NCI-H1417 treated with DMSO at 0.1 percent for 48 hours (cell line): Measurements from ENCODE around the gene FRY.

Experiments used
- DNase-seq: peaks from one replicate; lab custom pipeline; 2025; lab: John Stamatoyannopoulos, UW

The FRY gene

DNA sequence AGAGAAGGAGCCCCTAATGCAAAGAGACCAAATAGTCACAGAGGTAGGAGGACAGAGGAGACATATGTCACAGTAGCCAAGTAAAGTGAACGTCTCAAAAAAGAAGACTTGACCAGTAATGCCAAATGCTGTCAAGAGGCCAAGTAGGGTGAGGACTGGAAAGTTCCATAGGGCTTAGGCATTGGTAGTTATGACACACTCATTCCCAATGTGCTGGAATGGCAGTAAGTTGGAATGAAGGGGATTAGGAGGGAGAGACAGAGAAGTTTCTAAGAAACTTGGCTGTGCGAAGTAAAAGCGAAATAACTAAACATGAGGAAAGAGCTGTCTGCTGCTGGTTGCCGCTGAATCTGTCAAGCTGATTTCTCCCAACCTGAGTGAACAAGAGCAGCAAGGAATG lies 14.9 kb upstream of the FRY start:
- no peak for DNase-seq

DNA sequence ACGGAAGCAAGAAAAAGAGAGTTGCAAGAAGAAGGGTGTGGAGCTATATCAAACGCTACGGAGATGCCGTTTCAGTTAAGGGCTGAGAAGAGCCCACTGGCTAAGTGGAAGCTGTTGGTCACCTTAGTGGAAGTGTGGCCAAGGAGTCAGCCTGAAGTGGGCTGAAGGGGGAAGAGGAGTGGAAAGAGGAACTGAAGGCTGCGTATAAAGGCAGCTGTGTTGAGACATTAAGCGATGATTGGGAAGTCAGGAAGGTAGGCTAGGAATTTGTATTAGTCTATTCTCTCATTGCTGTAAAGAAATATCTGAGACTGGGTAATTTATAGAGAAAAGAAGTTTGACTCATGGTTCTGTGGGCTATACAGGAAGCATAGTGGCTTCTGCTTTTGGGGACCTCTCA lies 14.1 kb upstream of the FRY start:
- no peak for DNase-seq

GRCh38 chr13:32019612-32020233 lies 11.9 kb upstream of the FRY start:
- DNase-seq: no peak

DNA sequence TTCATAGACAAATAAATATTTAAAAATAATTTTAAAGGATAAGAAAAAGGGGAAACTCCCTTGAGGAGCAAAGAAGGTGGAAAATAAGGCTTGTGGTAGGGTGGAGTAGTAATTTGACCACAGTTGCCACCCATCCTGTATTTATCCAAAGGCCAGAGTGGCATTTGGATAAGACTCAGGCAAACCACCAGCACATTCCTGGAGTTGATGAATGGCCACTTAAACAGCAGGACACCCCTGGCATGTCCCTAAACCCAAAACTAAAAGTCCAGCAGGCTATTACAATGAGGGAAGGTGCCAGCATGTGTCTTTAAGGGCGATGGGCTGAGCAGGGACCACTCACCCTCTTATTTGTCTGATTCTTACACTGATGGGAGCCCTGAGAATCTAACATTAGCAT lies 9.8 kb upstream of the FRY start:
- no peak for DNase-seq

- no peak for DNase-seq
Measured at GRCh38 chr13:32022311-32022710, 9.3 kb upstream of the FRY start.

GRCh38 chr13:32023096-32023495 lies 8.5 kb upstream of the FRY start:
- DNase-seq: no peak

DNA sequence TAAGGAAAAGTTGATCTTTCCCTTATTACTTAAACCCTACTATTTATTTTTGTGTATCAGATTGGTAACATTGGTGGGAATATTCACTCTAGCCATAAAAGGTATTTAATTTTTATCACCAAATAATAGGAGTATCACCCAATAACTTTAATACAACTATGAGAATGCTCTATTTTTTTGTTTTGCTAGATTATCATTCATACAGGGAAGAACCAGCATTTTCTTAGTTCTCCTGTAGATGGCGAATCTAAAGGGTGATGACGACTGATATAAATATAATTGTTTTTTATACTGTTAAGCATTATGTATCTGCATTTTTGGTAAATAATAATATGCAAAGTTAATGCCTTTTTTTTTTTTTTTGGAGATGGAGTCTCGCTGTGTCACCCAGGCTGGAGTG lies 7.9 kb upstream of the FRY start:
- DNase-seq: no peak

DNA sequence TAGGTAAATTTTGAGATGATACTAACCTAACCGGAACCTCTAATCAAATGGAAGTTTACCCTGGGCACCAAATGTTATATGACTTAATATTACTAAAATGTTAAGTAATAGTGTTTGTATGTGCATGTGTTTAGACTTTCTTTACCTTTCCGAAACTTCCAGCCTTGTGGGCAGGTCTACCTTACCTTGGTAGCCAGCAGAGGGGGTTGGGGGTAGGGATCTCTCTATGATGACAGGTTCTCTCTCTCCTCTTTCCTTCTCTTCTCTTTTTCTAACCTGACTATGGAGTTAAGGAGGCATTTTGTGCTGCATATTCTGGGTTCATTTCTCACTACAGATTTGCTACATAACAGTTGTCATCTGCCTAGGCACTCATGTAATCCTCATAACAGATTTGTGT lies 6.8 kb upstream of the FRY start:
- DNase-seq: no peak

- peak; percentile 37 for DNase-seq
Measured at GRCh38 chr13:32025730-32026129, 5.8 kb upstream of the FRY start.

DNA sequence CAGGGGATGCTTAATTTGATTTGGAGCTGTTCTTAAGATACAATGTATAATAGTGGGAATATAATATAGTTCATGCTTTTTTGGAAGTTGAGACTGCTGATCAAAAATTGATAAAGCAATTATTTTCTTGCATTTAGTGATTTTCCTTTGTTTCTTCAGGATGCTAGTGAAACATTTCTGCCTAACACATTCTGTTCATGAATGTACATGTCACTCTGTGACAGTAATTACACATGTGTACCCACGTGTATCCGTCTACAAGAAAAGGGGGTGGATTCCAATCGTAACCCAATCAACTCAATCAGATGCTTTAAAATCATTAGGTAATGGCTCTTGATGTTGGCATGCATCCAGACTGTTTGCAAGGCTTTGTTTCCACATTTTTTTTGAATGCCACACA lies 5.0 kb upstream of the FRY start:
- no peak for DNase-seq

DNA sequence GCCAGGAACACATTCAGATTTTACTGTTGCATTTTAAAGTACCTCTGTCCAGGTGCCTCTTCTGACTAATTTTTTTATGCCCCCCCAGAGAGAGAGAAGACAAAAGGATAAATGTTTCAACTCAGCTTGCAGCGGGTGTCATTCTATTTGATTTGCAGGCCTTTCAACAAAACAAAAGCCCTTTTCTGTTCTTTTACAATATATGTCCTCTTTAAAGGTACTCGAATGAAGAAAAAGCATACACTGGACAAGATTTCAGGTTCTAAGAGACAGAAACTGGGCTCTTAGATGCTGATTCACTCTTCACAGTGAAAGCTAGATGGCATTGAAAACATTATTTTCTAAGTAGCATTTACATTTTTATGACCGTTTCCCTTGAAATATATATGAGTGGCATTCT lies 2.9 kb upstream of the FRY start:
- DNase-seq: peak; percentile 26

DNA sequence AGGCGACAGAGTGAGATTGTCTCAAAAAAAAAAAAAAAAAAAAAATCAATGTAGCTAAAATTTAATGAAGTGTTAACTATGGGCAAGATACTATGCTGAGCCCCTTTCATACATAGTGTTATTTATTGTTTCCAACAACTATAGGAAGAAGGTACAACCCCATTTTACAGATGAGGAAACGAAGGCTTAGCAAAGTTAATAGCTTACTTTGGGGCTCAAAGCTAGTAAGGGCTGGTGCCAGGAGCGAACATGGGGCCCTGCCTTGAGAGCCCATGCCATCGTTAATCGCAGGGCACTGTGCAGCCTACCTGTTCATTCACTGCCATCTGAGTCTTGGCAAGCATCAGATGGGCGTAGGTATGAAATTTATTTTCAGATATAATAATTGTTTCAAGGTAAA lies 1.9 kb upstream of the FRY start:
- DNase-seq: no peak

DNA sequence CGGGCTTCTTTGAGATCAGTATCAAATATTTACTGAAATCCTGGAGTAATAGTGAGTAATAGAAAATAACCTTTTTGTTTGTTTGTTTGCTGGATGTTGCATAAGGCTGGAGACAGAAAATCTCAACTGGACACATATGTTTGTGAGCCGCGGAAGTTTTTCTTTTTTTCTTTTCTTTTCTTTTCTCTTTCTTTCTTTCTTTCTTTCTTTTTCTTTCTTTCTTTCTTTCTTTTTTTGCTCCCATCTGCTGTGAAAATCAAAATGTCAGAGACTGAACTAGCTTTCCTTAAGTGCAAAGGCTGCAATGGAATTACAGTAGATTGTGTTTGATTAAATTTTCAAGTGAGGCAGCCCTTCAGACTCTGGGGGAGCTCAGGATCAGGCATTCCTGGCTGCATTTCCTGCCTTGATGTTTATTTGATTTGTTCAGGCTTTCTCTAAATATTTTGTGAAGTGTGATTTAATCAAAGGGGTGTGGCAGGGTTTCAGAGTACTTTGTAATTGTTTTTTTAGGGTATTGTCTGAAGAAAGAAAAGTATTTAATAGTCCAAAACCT lies 319 bp downstream of the FRY start:
- no peak for DNase-seq

GRCh38 chr13:32032759-32033158 lies 1.2 kb downstream of the FRY start:
- DNase-seq: no peak

DNA sequence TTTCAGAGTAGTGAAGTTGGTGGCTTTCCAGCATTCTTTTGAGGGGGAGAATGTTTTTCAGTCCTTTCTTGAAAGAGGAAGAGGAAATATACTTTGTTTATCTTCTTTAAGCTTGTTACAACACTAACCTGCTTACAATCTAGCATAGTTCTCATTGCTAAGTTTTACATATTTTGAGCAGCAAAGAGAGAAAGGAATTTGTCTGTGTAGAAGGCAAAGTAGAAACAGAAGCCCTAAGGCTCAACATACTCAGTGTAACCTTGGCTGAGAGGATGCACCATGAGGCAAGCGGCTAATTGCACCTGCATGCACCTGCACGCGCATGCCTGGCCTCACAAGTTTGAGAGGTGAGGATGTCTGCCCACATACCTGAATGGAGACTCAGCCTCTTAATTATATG lies 2.2 kb downstream of the FRY start:
- no peak for DNase-seq

GRCh38 chr13:32035716-32036115 lies 4.1 kb downstream of the FRY start:
- DNase-seq: no peak

DNA sequence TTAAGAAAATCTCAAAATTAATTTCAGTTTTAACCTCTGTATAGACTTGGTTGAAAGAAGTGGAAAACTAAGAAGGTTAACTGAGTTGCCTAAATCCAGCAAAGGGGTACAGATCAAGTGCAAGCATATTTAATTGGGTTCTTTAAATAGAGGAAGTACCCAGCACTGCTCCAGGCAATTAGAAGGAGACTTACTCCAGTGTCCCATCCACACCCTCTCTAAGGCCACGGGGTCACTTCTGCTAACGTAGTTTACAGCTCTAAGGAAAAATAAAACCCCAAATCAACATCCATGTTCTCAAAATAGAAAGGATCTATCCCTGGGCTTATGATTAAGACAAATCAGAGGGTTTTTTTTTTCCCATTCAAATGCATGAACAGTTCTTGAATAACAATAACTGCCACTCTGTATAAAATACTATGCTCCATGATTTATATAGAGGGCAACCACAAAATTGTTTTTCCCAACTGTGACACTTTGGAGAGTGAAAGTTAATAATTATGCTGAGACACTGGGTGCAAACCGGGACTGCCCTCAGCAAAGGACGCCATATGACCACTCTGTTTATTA lies 4.6 kb downstream of the FRY start:
- DNase-seq: no peak

GRCh38 chr13:32036757-32037156 lies 5.2 kb downstream of the FRY start:
- no peak for DNase-seq

DNA sequence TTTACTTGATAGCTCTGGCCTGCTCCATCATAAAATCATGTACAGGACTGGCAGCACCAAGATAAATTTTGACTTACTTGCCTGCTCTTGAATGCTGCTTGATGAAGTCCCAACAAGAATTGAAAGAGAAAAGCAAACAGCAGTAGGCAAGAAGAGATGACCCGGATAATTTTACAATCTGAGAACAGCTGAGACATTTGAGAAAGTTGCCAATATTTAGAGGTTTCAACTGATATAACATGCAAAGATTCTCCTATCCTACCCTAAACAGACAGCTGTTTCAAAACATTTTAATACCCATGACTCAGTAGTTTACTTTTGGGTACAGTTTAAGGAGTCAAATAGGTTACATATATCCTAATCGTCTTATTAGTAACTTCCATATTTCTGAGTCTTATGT lies 5.9 kb downstream of the FRY start:
- DNase-seq: no peak

- DNase-seq: no peak
Measured at GRCh38 chr13:32038343-32038742, 6.8 kb downstream of the FRY start.

DNA sequence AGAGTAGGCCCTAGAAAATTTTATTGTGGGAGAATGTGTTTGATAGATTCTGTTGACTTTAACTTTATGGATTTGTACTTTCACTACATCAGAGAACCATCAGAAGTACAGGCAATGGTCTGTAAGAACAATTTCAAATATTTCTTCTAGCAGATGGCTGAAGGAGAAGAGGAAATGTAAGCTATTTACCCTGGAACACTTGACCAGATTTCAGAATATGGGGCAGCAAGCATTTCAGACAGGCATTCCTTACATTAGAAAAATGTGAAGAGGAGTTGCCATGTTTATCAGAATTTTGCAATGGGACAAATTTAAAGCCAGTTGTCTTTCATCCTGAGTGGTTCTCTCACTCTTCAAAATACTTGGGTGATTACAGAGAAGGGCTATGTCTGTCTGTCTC lies 7.5 kb downstream of the FRY start:
- no peak for DNase-seq

- DNase-seq: no peak
Measured at GRCh38 chr13:32039528-32039927, 8.0 kb downstream of the FRY start.

GRCh38 chr13:32040052-32040642 lies 8.6 kb downstream of the FRY start:
- DNase-seq: no peak

- DNase-seq: no peak
Measured at GRCh38 chr13:32040689-32041088, 9.1 kb downstream of the FRY start.
